UCSD-AML1 (cell line): ENCODE measurements around the gene SLITRK5.

Experiments used
- DNase-seq: peaks from one replicate; lab custom pipeline; 2025; ENCODE audit not compliant: unreplicated experiment; lab: John Stamatoyannopoulos, UW

The SLITRK5 gene

DNA sequence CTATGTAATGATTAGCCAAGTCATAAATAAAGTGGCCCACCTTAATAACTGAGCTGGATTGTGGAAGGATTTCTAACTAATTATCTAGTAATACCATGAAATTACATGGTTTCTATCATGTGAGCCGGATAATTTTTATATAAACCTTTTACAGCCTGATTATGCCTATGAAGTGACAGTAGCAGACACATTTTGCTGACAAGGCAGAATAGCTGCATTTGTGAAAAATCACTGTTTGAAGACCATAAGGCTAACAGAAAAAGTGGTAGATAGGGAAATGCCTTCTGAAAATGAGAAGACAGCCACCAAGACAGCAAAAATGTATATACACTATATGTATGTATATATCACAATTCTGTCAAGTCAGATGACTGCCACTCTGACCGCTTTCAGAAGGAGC lies 27.1 kb downstream of the SLITRK5 start:
- DNase-seq, result no peak

DNA sequence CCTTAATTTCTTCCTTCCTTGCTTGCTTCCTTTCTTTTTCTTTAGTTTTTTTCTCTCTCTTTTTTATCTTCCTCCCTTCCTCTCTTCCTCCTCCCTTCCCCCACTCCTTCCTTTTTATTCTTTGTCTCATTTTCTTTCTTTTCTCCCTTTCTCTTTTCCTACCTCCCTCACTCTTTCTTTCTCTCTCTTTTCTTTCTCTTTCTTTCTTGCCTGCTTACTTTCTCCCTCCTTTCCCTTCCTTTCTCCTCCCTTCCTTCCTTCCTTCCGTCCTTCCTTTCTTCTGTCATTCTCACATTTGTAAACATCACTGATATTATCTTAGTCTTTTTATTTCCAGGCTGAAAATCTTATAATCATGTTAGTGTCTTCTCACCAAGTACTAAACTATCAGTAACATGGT lies 38.8 kb downstream of the SLITRK5 start:
- no peak for DNase-seq

DNA sequence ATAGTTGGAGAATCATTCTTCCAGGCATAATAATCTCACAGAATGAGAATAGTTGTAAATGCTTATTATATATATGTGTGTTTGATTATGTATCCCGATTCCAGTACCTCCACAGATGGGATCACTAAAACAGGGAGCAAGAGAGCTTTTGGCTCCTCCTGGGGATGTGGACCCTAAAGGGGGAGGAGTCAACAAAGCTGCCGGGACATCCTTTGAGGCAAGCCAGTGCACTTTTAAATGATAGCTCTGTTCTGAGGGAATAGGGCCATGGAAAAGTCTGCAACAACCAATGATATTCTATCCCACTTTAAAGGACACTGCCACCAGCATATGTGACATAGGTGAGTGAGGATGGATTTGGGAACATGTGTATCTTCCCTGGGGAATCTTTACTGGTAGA lies 40.8 kb downstream of the SLITRK5 start:
- DNase-seq, result no peak
